GM12878 (cell line): ENCODE data around the gene ZNF165. TPM values are rescaled to one million over a fixed set of nuclear protein-coding genes. Genes with fewer than 3 reads are reported as not detected.
A peak's percentile ranks its signal among the peaks of the same experiment; 100 is the strongest.

Experiments
- IRF4 ChIP-seq: IDR thresholded peaks from 2 replicates; pipeline ENCODE4 v1.6.1; 2011; ENCODE audit warnings: low read depth, low read length
- NR2C2 ChIP-seq: IDR thresholded peaks from 2 replicates; pipeline ENCODE4 v1.6.1; 2011; ENCODE audit warnings: borderline replicate concordance, low read depth; ENCODE audit not compliant: control insufficient read depth, insufficient read length
- RUNX3 ChIP-seq: IDR thresholded peaks from 2 replicates; pipeline ENCODE4 v1.6.1; 2012; ENCODE audit warnings: low read length, inconsistent platforms
- SMC3 ChIP-seq: IDR thresholded peaks from 2 replicates; pipeline ENCODE4 v1.6.1; 2011; ENCODE audit warnings: low read length, improper control_type of control experiment, borderline replicate concordance
- polyA plus RNA-seq, 11 experiments: library from polyadenylated mRNA; depleted of rRNA in 4 of 11; unstranded in 6 of 11; stranded (reverse) in 5 of 11; fragments of >200 nt; fragmentation: Nextera tagmentation in 4 of 11; fragmentation: Illumina TruSeq in 1 of 11; extraction: Ambion mirVana in 4 of 11; extraction: Trizol in 1 of 11; gene quantifications; 1 replicate in 1 of 11; 2 replicates in 10 of 11; pipeline versions ENCODE4 v1.2.1 to v1.2.3, GENCODE V29; 2011 to 2016; ENCODE audit warnings: inconsistent platforms in 2 of 11, missing spikeins in 2 of 11, low read depth in 1 of 11
- total RNA-seq, 4 experiments: library from RNA; depleted of rRNA in 3 of 4; stranded (reverse); fragments of >200 nt in 3 of 4; fragmentation: Illumina TruSeq in 1 of 4; extraction: Trizol in 1 of 4; gene quantifications; 2 replicates each; pipeline versions ENCODE4 v1.2.1 to v1.2.3, GENCODE V29; 2013 to 2021
- TF ChIP-seq, protein P1 (sequence below): fragments of 450-650 bp; formaldehyde crosslinking; IDR thresholded peaks from 2 replicates; pipeline ENCODE4 v1.4.0; 2020; ENCODE audit warnings: mild to moderate bottlenecking, moderate library complexity
- TF ChIP-seq, protein P2 (sequence below): fragments of 450-650 bp; IDR thresholded peaks from 2 replicates; pipeline ENCODE4 v1.6.1; 2017; ENCODE audit warnings: mild to moderate bottlenecking, moderate library complexity

ZNF165 gene
- total and polyA plus RNA-seq, 10 of the 15 experiments (the other 5 are each of a cell fraction or from before 2014, with no cell fraction given): 1.1 to 5.0 (median 2.9) TPM

DNA sequence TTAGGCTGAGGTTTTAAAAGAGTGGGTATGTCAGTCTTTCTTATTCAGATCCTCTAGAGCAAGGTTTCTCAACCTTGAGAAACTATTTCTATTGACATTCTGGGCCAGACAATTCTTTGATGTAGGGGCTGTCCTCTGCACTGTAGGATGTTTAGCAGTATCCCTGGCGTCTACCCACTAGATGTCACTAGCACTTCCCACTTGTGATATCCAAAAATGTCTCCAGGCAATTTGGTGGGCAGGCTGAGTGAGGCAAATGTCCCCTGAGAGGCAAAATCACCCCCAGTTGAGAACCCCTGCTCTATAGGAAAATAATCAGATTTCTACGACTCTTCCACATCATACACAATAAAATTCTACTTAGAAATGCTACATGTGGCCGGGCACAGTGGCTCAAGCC, 53.6 kb downstream of the ZNF165 start (continued):
- TF ChIP-seq, protein P1, sequence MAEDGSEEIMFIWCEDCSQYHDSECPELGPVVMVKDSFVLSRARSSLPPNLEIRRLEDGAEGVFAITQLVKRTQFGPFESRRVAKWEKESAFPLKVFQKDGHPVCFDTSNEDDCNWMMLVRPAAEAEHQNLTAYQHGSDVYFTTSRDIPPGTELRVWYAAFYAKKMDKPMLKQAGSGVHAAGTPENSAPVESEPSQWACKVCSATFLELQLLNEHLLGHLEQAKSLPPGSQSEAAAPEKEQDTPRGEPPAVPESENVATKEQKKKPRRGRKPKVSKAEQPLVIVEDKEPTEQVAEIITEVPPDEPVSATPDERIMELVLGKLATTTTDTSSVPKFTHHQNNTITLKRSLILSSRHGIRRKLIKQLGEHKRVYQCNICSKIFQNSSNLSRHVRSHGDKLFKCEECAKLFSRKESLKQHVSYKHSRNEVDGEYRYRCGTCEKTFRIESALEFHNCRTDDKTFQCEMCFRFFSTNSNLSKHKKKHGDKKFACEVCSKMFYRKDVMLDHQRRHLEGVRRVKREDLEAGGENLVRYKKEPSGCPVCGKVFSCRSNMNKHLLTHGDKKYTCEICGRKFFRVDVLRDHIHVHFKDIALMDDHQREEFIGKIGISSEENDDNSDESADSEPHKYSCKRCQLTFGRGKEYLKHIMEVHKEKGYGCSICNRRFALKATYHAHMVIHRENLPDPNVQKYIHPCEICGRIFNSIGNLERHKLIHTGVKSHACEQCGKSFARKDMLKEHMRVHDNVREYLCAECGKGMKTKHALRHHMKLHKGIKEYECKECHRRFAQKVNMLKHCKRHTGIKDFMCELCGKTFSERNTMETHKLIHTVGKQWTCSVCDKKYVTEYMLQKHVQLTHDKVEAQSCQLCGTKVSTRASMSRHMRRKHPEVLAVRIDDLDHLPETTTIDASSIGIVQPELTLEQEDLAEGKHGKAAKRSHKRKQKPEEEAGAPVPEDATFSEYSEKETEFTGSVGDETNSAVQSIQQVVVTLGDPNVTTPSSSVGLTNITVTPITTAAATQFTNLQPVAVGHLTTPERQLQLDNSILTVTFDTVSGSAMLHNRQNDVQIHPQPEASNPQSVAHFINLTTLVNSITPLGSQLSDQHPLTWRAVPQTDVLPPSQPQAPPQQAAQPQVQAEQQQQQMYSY: no peak
- TF ChIP-seq NR2C2 (no peak), IRF4 (no peak), RUNX3 (0 out of 2 replicates have a peak, but pooled peaks have one; percentile 4), SMC3 (peak; percentile 51; the same call in 1 of the 2 replicates)
- TF ChIP-seq, protein P2, sequence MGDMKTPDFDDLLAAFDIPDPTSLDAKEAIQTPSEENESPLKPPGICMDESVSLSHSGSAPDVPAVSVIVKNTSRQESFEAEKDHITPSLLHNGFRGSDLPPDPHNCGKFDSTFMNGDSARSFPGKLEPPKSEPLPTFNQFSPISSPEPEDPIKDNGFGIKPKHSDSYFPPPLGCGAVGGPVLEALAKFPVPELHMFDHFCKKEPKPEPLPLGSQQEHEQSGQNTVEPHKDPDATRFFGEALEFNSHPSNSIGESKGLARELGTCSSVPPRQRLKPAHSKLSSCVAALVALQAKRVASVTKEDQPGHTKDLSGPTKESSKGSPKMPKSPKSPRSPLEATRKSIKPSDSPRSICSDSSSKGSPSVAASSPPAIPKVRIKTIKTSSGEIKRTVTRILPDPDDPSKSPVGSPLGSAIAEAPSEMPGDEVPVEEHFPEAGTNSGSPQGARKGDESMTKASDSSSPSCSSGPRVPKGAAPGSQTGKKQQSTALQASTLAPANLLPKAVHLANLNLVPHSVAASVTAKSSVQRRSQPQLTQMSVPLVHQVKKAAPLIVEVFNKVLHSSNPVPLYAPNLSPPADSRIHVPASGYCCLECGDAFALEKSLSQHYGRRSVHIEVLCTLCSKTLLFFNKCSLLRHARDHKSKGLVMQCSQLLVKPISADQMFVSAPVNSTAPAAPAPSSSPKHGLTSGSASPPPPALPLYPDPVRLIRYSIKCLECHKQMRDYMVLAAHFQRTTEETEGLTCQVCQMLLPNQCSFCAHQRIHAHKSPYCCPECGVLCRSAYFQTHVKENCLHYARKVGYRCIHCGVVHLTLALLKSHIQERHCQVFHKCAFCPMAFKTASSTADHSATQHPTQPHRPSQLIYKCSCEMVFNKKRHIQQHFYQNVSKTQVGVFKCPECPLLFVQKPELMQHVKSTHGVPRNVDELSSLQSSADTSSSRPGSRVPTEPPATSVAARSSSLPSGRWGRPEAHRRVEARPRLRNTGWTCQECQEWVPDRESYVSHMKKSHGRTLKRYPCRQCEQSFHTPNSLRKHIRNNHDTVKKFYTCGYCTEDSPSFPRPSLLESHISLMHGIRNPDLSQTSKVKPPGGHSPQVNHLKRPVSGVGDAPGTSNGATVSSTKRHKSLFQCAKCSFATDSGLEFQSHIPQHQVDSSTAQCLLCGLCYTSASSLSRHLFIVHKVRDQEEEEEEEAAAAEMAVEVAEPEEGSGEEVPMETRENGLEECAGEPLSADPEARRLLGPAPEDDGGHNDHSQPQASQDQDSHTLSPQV: no peak
